Stomach smooth muscle (tissue), 2 donors: ENCODE data around the gene ATPAF1.
A peak's percentile ranks its signal among the peaks of the same experiment; 100 is the strongest.

Source experiments
- H3K27ac ChIP-seq: one replicate; pipeline ENCODE4 v1.7.0; 2013; ENCODE audit warnings: mild to moderate bottlenecking, low read length, inconsistent platforms
- H3K27me3 ChIP-seq, 2 donors: one replicate each; pipeline ENCODE4 v1.7.0; 2013; ENCODE audit warnings: low read length in 2 of 2; ENCODE audit not compliant: insufficient read depth in 2 of 2, control insufficient read depth in 1 of 2
- H3K36me3 ChIP-seq, 2 donors: one replicate each; pipeline ENCODE4 v1.7.0; 2013; ENCODE audit warnings: low read length in 2 of 2; ENCODE audit not compliant: control insufficient read depth in 2 of 2, insufficient read depth in 2 of 2
- H3K4me1 ChIP-seq: one replicate; pipeline ENCODE4 v1.7.0; 2013; ENCODE audit warnings: low read length; ENCODE audit not compliant: control insufficient read depth, insufficient read depth
- H3K4me3 ChIP-seq, 2 donors: one replicate each; pipeline ENCODE4 v1.7.0; 2013; ENCODE audit warnings: low read length in 2 of 2
- H3K9ac ChIP-seq, 2 donors: one replicate each; pipeline ENCODE4 v1.7.0; 2013; ENCODE audit warnings: low read length in 2 of 2, mild to moderate bottlenecking in 1 of 2
- H3K9me3 ChIP-seq, 2 donors: one replicate each; pipeline ENCODE4 v1.7.0; 2013; ENCODE audit warnings: low read length in 2 of 2; ENCODE audit not compliant: control insufficient read depth in 2 of 2
- donor health status: healthy.
- donor health status: Pancreatic carcinoma.

Gene ATPAF1

DNA sequence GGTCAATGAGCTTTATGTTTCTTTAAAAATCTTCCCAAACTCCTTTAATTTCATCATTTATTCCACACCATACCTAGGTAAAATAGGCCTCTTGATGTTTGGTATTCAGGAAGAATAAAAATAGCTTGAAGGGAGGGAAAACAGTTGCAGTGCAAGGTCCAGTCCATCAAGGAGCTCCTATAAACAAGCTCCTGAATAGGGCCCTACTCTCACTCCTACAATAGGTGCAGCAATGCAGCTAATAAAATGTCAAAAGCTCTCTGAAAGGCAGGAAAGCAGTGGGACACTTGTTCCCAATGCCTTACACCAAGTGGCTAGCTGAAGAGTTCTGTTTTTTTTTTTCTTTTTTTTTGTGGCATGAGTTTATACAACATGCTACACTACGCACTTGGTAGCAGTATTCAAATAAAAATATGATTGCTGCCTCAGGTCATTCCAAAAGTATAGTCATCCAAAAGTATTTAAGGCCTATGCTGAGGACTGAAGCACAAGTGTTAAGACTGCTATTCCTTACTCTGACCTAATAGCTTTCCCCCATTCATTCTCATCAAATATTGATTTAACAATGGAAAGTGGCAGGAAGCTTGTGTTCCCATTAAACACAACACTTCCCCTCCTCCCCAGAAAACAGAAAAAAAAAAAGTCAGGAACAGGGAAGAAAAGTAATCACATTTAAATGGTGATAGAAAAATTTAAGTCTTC is 13.3 kb upstream of the ATPAF1 start:
- Histone ChIP-seq H3K36me3 (peaks cover 46 to 55% of the 10 kb centered on the region in 2 donors), H3K9me3 (no peaks in the 10 kb centered on the region), H3K4me3 (no peak overlapping the region), H3K27ac (no peak overlapping the region), H3K27me3 (no peaks in the 10 kb centered on the region), H3K9ac (no peak overlapping the region), H3K4me1 (no peaks in the 10 kb centered on the region)

DNA sequence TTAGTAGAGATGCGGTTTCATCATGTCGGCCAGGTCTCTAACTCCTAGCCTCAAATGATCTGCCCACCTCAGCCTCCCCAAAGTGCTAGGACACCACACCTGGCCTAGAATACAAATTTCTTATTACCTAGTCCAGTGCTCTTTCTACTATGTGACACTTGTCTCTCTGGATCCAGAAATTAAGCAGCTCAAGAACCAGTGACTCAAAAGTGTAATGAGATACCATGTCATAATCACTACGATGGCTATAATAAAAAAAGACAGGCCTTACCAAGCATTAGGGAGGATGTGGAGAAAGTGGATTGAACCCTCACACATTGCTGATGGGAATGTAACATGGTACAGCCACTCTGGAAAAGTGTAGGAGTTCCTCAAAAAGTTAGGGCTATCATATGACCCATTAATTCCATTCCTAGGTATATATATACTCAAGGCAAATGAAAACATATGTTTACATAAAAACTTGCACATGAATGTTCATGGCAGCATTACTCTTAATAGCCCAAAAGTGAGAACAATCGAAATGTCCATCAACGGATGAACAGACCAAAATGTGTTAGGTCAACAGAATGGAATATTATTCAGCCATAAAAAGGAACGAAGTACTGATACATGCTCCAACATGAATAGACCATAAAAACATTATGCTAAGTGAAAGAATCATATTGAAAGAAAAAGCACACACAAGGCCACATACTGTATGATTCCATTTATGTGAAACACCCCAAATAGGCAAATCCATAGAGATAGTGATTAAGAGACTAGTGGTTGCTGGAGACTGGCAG is 11.8 kb upstream of the ATPAF1 start:
- peaks cover 44 to 58% of the 10 kb centered on the region in 2 donors for H3K36me3 ChIP-seq
- H3K4me1 ChIP-seq: no peaks in the 10 kb centered on the region
- no peak overlapping the region for H3K9ac ChIP-seq
- H3K9me3 ChIP-seq: no peaks in the 10 kb centered on the region
- no peak overlapping the region for H3K27ac ChIP-seq
- H3K4me3 ChIP-seq: no peak overlapping the region
- no peaks in the 10 kb centered on the region for H3K27me3 ChIP-seq

GRCh38 chr1:46677339-46677738 is 9.2 kb upstream of the ATPAF1 start:
- no peak overlapping the region for H3K27ac ChIP-seq
- no peaks in the 10 kb centered on the region for H3K4me1 ChIP-seq
- H3K27me3 ChIP-seq: no peaks in the 10 kb centered on the region
- H3K36me3 ChIP-seq: peaks cover 29 to 40% of the 10 kb centered on the region in 2 donors
- H3K9ac ChIP-seq: no peak overlapping the region
- no peak overlapping the region for H3K4me3 ChIP-seq
- H3K9me3 ChIP-seq: no peaks in the 10 kb centered on the region

GRCh38 chr1:46676531-46676930 is 8.4 kb upstream of the ATPAF1 start:
- Histone ChIP-seq H3K9ac (no peak overlapping the region), H3K4me1 (no peaks in the 10 kb centered on the region), H3K27me3 (no peaks in the 10 kb centered on the region), H3K27ac (no peak overlapping the region), H3K36me3 (peaks cover 29 to 35% of the 10 kb centered on the region in 2 donors), H3K4me3 (no peak overlapping the region), H3K9me3 (no peaks in the 10 kb centered on the region)

DNA sequence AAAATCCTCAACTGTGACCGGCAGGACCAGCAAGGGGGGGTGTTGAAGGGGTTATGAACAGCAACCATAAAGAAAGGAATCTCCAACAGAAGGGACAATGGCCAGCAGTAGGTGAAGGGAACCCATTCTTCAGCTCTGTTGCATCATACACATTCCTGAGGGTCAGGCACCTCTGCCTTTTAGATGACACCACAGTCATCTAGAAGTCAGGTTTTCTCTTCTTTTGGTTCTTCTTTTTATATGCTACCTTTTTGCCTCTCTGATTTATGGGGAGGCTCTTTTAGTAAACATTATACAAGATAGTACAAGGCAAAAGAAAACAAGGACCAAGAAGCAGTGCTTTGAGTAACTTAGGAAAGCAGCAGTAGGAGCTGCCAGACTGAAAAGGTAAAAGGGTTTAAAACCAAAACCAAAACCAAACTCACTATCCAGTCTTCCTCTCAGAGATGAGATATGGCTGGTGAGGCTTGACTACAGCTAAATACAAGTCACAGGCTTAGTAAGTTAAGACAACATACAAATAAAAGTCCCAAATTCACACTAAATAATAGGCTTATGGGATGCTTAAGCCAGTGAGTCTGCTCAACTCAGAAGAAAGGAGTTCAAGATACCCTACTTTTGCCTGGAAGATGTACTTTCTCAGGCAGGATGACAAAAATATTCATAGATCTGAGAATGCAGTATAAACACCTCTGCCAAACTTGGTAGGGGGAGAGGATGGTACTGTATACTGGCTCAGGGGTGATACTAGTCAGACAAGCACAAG is 7.6 kb upstream of the ATPAF1 start:
- Histone ChIP-seq H3K27me3 (no peaks in the 10 kb centered on the region), H3K4me1 (peaks cover under 1% of the 10 kb centered on the region), H3K4me3 (no peak overlapping the region), H3K9me3 (no peaks in the 10 kb centered on the region), H3K27ac (no peak overlapping the region), H3K36me3 (peaks cover 23 to 35% of the 10 kb centered on the region in 2 donors), H3K9ac (no peak overlapping the region)

DNA sequence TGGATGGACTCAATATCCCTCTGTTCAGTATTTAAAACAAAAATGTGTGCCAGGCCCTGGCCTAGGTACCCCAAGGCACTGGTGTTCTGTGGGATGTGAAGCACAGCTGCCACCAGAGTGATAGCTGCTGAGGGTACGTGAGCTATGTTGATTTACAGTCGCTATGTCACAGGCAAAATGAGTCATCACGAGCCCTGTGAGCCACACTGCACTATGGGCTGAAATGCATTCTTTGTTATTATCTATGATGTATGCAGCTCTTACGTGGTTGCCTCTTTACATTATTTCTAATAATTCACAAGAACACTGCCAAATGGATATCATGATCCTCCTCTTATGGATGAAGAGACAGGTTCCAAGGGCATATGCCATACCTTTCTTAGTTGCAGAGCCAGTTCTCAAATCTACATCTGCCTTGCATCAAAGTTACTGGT is 5.6 kb upstream of the ATPAF1 start:
- no peak overlapping the region for H3K4me3 ChIP-seq
- H3K9me3 ChIP-seq: no peaks in the 10 kb centered on the region
- peaks cover 5% of the 10 kb centered on the region for H3K4me1 ChIP-seq
- peaks cover 15 to 24% of the 10 kb centered on the region in 2 donors for H3K36me3 ChIP-seq
- H3K27me3 ChIP-seq: no peaks in the 10 kb centered on the region
- no peak overlapping the region for H3K9ac ChIP-seq
- no peak overlapping the region for H3K27ac ChIP-seq

DNA sequence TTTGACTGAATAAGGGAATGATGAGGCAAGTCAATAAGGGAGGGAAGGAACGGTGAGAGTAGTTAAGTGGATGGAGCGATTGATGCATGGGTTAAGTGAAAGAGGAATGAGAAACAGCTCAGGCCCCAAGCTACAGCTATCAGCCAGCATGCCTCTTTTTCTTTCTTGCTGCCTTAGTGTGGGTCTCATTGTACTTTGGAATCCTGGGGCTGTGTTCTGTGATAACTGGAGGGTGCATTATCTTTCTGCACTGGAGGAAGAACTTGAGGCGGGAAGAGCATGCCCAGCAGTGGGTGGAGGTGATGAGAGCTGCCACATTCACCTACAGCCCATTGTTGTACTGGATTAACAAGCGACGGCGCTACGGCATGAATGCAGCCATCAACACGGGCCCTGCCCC is 4.5 kb upstream of the ATPAF1 start:
- peaks cover 10% of the 10 kb centered on the region for H3K4me1 ChIP-seq
- H3K27me3 ChIP-seq: no peaks in the 10 kb centered on the region
- no peaks in the 10 kb centered on the region for H3K9me3 ChIP-seq
- peaks cover 8 to 20% of the 10 kb centered on the region in 2 donors for H3K36me3 ChIP-seq
- no peak overlapping the region for H3K4me3 ChIP-seq
- no peak overlapping the region for H3K27ac ChIP-seq
- H3K9ac ChIP-seq: no peak overlapping the region

DNA sequence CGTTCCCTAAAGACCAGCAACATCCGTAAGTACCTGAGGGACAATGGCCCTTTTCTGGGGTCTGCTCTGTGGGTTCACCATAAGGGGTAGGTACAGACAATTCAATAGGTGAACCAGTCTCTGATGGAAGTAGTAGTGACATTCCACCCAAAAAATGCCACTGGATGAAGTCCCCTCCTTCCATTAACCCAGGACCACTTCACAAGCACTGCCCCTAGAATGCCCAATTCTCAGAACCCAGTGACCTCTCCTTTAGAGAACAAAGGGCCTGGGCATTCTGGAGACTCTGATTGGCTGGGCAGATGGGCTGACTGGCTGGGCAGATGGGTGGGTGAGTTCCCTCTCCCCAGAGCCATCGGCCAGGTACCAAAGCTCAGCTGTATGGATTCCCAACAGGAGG is 3.4 kb upstream of the ATPAF1 start, which contains the start of gene TEX38:
Gene TEX38, plus strand, starts transcription at position 301 of the 400 bp plus-strand sequence. Its CDS starts 81 bp downstream, at position 382.
- no peak within 1 kb of the TSS for H3K9ac ChIP-seq
- no peak within 1 kb of the TSS for H3K4me3 ChIP-seq
- H3K4me1 ChIP-seq: peaks cover 19% of the 10 kb centered on the region
- H3K27me3 ChIP-seq: no peaks in the 10 kb centered on the region
- H3K27ac ChIP-seq: no peak within 1 kb of the TSS
- H3K9me3 ChIP-seq: no peaks in the 10 kb centered on the region
- H3K36me3 ChIP-seq: peaks cover 8 to 12% of the 10 kb centered on the region in 2 donors

- Histone ChIP-seq H3K9me3 (no peaks in the 10 kb centered on the region), H3K27ac (no peak overlapping the region), H3K27me3 (no peaks in the 10 kb centered on the region), H3K4me3 (no peak overlapping the region), H3K9ac (no peak overlapping the region), H3K4me1 (peaks cover 31% of the 10 kb centered on the region), H3K36me3 (peaks cover 6 to 8% of the 10 kb centered on the region in 2 donors)
Measured at GRCh38 chr1:46670134-46670533, 2.0 kb upstream of the ATPAF1 start.

GRCh38 chr1:46665983-46666382 is 2.2 kb downstream of the ATPAF1 start:
- Histone ChIP-seq H3K9ac (peak overlapping the region; percentile 29 to 74), H3K9me3 (no peaks in the 10 kb centered on the region), H3K4me3 (peak overlapping the region in 1 of 2 donors; percentile 96)

More at GRCh38 chr1:46665983-46666382, 2.2 kb downstream of the ATPAF1 start:
- Histone ChIP-seq H3K27me3 (no peaks in the 10 kb centered on the region), H3K36me3 (peaks cover 13 to 16% of the 10 kb centered on the region in 2 donors), H3K27ac (no peak overlapping the region), H3K4me1 (peaks cover 38% of the 10 kb centered on the region)
